ENCODE data around the gene FATE1. TPM values are rescaled to one million over a fixed set of nuclear protein-coding genes. Genes with fewer than 3 reads are reported as not detected.

The FATE1 gene
- total RNA-seq, 2 experiments from 2014 or later: not detected

Other genes starting within 250 kb of the FATE1 start
- gene PASD1, start 152.4 kb upstream of the FATE1 start, total RNA-seq: not detected
- not detected for gene PRRG3, start 20.6 kb upstream of the FATE1 start, total RNA-seq
- not detected for gene CNGA2, start 18.7 kb downstream of the FATE1 start, total RNA-seq
- not detected for gene MAGEA4, start 196.9 kb downstream of the FATE1 start, total RNA-seq

All from activated CD4-positive, alpha-beta T cell treated with anti-CD3 and anti-CD28 coated beads for 36 hours (primary cell).